CD14-positive monocyte (primary cell): Measurements from ENCODE around the gene VPS37B. TPM values are rescaled to one million over a fixed set of nuclear protein-coding genes. Genes with fewer than 3 reads are reported as not detected.

ENCODE experiments used
- DNase-seq, 3 donors: peaks; one replicate each; pipeline ENCODE4 v3.0.0-alpha.2; 2011 to 2022
- H2AFZ ChIP-seq: 2 replicates; pipeline ENCODE4 v1.6.0; 2012; ENCODE audit warnings: mild to moderate bottlenecking, low read depth, low read length, inconsistent platforms; ENCODE audit not compliant: insufficient read depth, poor library complexity, severe bottlenecking
- H3K27ac ChIP-seq, 2 donors: 1 replicate in 1 of 2; 2 replicates in 1 of 2; pipeline ENCODE4 v1.5.1; 2012 to 2013; ENCODE audit warnings: low read length in 2 of 2, control low read depth in 1 of 2, inconsistent platforms in 1 of 2, low read depth in 1 of 2, mild to moderate bottlenecking in 1 of 2
- H3K27me3 ChIP-seq, 2 donors: one replicate each; pipeline versions ENCODE4 v1.6.0 to v1.6.1; 2011 to 2013; ENCODE audit warnings: low read length in 2 of 2; ENCODE audit not compliant: control insufficient read depth in 2 of 2, insufficient read depth in 2 of 2
- H3K36me3 ChIP-seq, 2 donors: replicated peaks in 1 of 2; 1 replicate in 1 of 2; 2 replicates in 1 of 2; pipeline versions ENCODE4 v1.5.1 to v1.6.1; 2012 to 2013; ENCODE audit warnings: low read length in 2 of 2, control low read depth in 1 of 2, inconsistent platforms in 1 of 2, mild to moderate bottlenecking in 1 of 2; ENCODE audit not compliant: insufficient read depth in 2 of 2, control insufficient read depth in 1 of 2
- H3K4me1 ChIP-seq, 2 donors: 1 replicate in 1 of 2; 2 replicates in 1 of 2; pipeline versions ENCODE4 v1.5.1 to v1.6.1; 2012 to 2013; ENCODE audit warnings: low read length in 2 of 2, control low read depth in 1 of 2, inconsistent platforms in 1 of 2, mild to moderate bottlenecking in 1 of 2, moderate library complexity in 1 of 2; ENCODE audit not compliant: insufficient read depth in 2 of 2, control insufficient read depth in 1 of 2
- H3K4me2 ChIP-seq: replicated peaks from 2 replicates; pipeline ENCODE3; 2012; ENCODE audit warnings: low read length, moderate library complexity, mild to moderate bottlenecking; ENCODE audit not compliant: poor library complexity, severe bottlenecking; ENCODE audit errors: extremely low read depth
- H3K4me3 ChIP-seq, 3 experiments: fragments of 200-600 bp in 1 of 3; sonication (generic) in 1 of 3; replicated peaks in 1 of 3; 1 replicate in 2 of 3; 2 replicates in 1 of 3; pipeline ENCODE4 v1.5.1; 2011 to 2013; ENCODE audit warnings: low read length in 3 of 3, mild to moderate bottlenecking in 3 of 3, control low read depth in 2 of 3, low read depth in 2 of 3, inconsistent platforms in 1 of 3, moderate library complexity in 1 of 3
- H3K79me2 ChIP-seq: 2 replicates; pipeline ENCODE4 v1.6.0; 2012; ENCODE audit warnings: mild to moderate bottlenecking, control low read depth, inconsistent platforms, low read length, moderate library complexity; ENCODE audit not compliant: insufficient read depth
- H3K9ac ChIP-seq: 2 replicates; pipeline ENCODE4 v1.6.0; 2017; ENCODE audit warnings: low read length, mild to moderate bottlenecking; ENCODE audit not compliant: insufficient read depth, poor library complexity, severe bottlenecking
- H3K9me3 ChIP-seq, 2 donors: replicated peaks in 1 of 2; 1 replicate in 1 of 2; 2 replicates in 1 of 2; pipeline versions ENCODE4 v1.5.1 to v1.6.1; 2012 to 2013; ENCODE audit warnings: low read length in 2 of 2, control low read depth in 1 of 2; ENCODE audit not compliant: control insufficient read depth in 1 of 2, insufficient read depth in 1 of 2
- H4K20me1 ChIP-seq: 2 replicates; pipeline ENCODE4 v1.6.0; 2012; ENCODE audit warnings: mild to moderate bottlenecking, low read length, control low read depth, moderate library complexity; ENCODE audit not compliant: insufficient read depth
- H3K27ac Mint-ChIP-seq, 7 donors: one replicate each; pipeline ENCODE4 v1.8.0; 2020; ENCODE audit warnings: mild to moderate bottlenecking in 7 of 7, mixed read lengths in 7 of 7, moderate library complexity in 6 of 7, inconsistent platforms in 2 of 7
- H3K27me3 Mint-ChIP-seq, 3 donors: one replicate each; pipeline ENCODE4 v1.8.0; 2021 to 2022; ENCODE audit warnings: low read depth in 3 of 3, mild to moderate bottlenecking in 3 of 3, mixed read lengths in 3 of 3, moderate library complexity in 3 of 3, inconsistent platforms in 1 of 3
- H3K36me3 Mint-ChIP-seq, 2 donors: one replicate each; pipeline ENCODE4 v1.8.0; 2020; ENCODE audit warnings: mixed read lengths in 2 of 2, inconsistent platforms in 1 of 2, mild to moderate bottlenecking in 1 of 2
- H3K4me1 Mint-ChIP-seq: one replicate; pipeline ENCODE4 v1.8.0; 2020; ENCODE audit warnings: mild to moderate bottlenecking, mixed read lengths
- H3K4me3 Mint-ChIP-seq, 2 donors: one replicate each; pipeline ENCODE4 v1.8.0; 2020; ENCODE audit warnings: mild to moderate bottlenecking in 2 of 2, mixed read lengths in 2 of 2, moderate library complexity in 1 of 2
- H3K9me3 Mint-ChIP-seq, 7 donors: one replicate each; pipeline ENCODE4 v1.8.0; 2020 to 2022; ENCODE audit warnings: mixed read lengths in 7 of 7, mild to moderate bottlenecking in 6 of 7, moderate library complexity in 6 of 7, inconsistent platforms in 2 of 7
- WGBS: methylation state at CpG from one replicate; pipeline ENCODE4 v1.1.5; 2013; ENCODE audit warnings: missing lambda C conversion rate; ENCODE audit not compliant: insufficient coverage; 5-methylcytosine and 5-hydroxymethylcytosine counted together
- intact Hi-C, 2 donors: fragments of 100-400 bp; cut with micrococcal nuclease; formaldehyde crosslinking; loops; one replicate each; pipeline versions ENCODE4 v1.15.0 to v1.15.1; 2023
- polyA plus RNA-seq, 3 donors: library from polyadenylated mRNA; depleted of rRNA in 1 of 3; unstranded in 2 of 3; stranded (reverse) in 1 of 3; fragments of 300-500 nt in 2 of 3; fragments of >200 nt in 1 of 3; fragmentation: Illumina TruSeq in 2 of 3; gene quantifications; 1 replicate in 2 of 3; 2 replicates in 1 of 3; pipeline ENCODE4 v1.2.3, GENCODE V29; 2012 to 2021
- TF ChIP-seq, protein P1 (sequence below): fragments of 200-600 bp; IDR thresholded peaks from one replicate; pipeline ENCODE4 v1.8.0; 2022; ENCODE audit warnings: antibody characterized with exemption, mild to moderate bottlenecking

The VPS37B gene
- polyA plus RNA-seq, 3 donors, result 12.3 to 34.3 (median 16.4) TPM

DNA sequence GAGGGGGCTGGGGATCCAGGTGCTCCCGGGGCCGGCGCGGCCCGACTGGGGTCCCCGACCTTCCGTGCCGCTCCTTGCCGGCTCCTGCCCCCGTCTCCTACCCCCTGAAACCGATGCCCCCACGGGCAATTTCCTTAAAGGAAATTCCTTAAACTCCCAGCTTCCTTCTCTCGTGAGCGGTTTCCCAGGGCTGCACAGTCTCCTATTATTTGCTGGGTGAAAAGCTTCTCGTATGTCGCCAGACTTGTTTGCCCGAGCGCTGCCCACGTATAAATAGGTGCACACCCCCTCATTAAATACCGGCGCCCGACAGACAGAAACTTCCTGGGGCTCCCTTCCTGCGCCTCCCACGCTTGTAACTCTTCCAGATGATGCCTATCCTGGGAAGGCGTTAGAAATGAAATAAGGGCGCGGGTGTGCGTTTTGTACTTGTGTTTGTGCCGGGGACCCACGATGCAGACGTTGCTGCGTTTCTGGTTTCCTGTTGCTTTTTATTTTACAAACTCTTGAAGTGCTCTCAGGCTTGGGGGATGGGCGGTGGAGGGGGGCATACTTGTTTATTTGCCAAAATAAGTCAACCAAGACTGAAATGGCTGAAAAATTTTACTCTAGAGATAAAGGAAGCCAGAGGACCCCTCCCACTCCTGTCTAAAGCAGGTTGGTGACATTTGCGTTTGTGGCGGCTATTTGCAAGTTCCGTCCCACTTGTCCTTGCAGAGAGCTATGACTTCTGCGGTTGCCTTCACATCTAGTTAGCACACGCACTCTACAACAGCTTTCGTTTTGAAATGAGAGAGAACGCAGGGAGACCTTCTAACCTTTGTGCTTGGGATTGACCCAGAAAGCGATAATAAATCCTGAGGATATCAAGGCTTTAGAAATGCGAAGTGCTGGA, 59.6 kb downstream of the VPS37B start:
- Histone ChIP-seq H3K4me2 (peak overlapping the region; percentile 90), H4K20me1 (no peaks in the 10 kb centered on the region), H3K4me1 (peaks cover 20 to 23% of the 10 kb centered on the region in 2 donors), H3K4me3 (peak overlapping the region; percentile 24 to 80 (median 38)), H3K9ac (peak overlapping the region; percentile 43), H3K27me3 (peaks cover 36 to 48% of the 10 kb centered on the region in 2 donors), H3K27ac (no peak overlapping the region), H3K36me3 (no peaks in the 10 kb centered on the region), H2AFZ (peak overlapping the region; percentile 63), H3K79me2 (no peaks in the 10 kb centered on the region), H3K9me3 (no peaks in the 10 kb centered on the region)
- Mint-ChIP-seq H3K9me3 (peaks cover 0 to 15% (median 5%) of the 10 kb centered on the region in 7 donors), H3K4me3 (peak overlapping the region; percentile 86 to 94), H3K36me3 (peaks cover 7 to 9% of the 10 kb centered on the region in 2 donors), H3K27me3 (peaks cover 49 to 72% (median 53%) of the 10 kb centered on the region in 3 donors), H3K27ac (peak overlapping the region in 3 of 7 donors; percentile 37 to 81 (median 68)), H3K4me1 (peaks cover 25% of the 10 kb centered on the region)
- WGBS, result 0% methylated on average over 21 of the region's 42 CpGs
- TF ChIP-seq, protein P1, sequence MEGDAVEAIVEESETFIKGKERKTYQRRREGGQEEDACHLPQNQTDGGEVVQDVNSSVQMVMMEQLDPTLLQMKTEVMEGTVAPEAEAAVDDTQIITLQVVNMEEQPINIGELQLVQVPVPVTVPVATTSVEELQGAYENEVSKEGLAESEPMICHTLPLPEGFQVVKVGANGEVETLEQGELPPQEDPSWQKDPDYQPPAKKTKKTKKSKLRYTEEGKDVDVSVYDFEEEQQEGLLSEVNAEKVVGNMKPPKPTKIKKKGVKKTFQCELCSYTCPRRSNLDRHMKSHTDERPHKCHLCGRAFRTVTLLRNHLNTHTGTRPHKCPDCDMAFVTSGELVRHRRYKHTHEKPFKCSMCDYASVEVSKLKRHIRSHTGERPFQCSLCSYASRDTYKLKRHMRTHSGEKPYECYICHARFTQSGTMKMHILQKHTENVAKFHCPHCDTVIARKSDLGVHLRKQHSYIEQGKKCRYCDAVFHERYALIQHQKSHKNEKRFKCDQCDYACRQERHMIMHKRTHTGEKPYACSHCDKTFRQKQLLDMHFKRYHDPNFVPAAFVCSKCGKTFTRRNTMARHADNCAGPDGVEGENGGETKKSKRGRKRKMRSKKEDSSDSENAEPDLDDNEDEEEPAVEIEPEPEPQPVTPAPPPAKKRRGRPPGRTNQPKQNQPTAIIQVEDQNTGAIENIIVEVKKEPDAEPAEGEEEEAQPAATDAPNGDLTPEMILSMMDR, result no peak
- intact Hi-C loops, result no loop called here
- DNase-seq, result peak in 2 of 3 donors; percentile 36 to 37

DNA sequence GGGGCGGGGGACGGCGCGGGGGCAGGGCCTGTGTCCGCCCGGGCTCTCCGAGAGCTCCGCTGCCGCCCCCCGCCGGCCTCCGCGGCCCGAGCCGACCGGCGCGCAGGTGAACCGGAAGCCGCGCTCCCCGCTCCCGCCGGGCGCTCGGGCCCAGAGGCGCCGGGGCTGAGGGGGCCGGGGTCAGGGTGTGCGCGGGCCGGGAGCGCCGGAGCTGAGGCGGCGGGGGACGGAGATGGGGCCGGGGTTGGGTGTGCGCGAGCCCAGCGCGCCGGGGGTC, 60.2 kb downstream of the VPS37B start:
- H3K36me3 ChIP-seq, result no peaks in the 10 kb centered on the region
- Mint-ChIP-seq H3K27me3 (peaks cover 49 to 72% (median 56%) of the 10 kb centered on the region in 3 donors), H3K4me1 (peaks cover 27% of the 10 kb centered on the region), H3K27ac (no peak overlapping the region), H3K4me3 (peak overlapping the region; percentile 86 to 94), H3K36me3 (peaks cover 7 to 9% of the 10 kb centered on the region in 2 donors), H3K9me3 (peaks cover 1 to 17% (median 5%) of the 10 kb centered on the region in 7 donors)
- H3K27ac ChIP-seq, result no peak overlapping the region
- H4K20me1 ChIP-seq, result no peaks in the 10 kb centered on the region
- H3K9ac ChIP-seq, result peak overlapping the region; percentile 43
- no peaks in the 10 kb centered on the region for H3K79me2 ChIP-seq
- intact Hi-C loops, result no loop called here
- TF ChIP-seq, protein P1, result no peak
- WGBS, result under 1% methylated on average over 18 of the region's 43 CpGs
- no peak for DNase-seq
- H3K4me2 ChIP-seq, result peak overlapping the region; percentile 90
- H3K27me3 ChIP-seq, result peaks cover 36 to 48% of the 10 kb centered on the region in 2 donors
- peaks cover 20 to 23% of the 10 kb centered on the region in 2 donors for H3K4me1 ChIP-seq
- H3K9me3 ChIP-seq, result no peaks in the 10 kb centered on the region
- H2AFZ ChIP-seq, result peak overlapping the region; percentile 63
- peak overlapping the region in 2 of 3 experiments; percentile 24 to 80 for H3K4me3 ChIP-seq
